Activated naive CD4-positive, alpha-beta T cell treated with anti-CD3 and anti-CD28 coated beads, Interleukin-2, amount 50 U/mL, for 24 hours (primary cell): ENCODE results near the gene SLC44A5.
"Not testable (repeated sequence)": the region's sequence is repeated elsewhere in the genome, so short reads cannot be mapped to it uniquely, and the experiment has no call there.

ENCODE experiments used
- H3K27ac Mint-ChIP-seq: one replicate; pipeline ENCODE4 v1.8.0; 2021; ENCODE audit warnings: mild to moderate bottlenecking, mixed read lengths
- H3K27me3 Mint-ChIP-seq: one replicate; pipeline ENCODE4 v1.8.0; 2021; ENCODE audit warnings: mixed read lengths
- H3K36me3 Mint-ChIP-seq: one replicate; pipeline ENCODE4 v1.8.0; 2021; ENCODE audit warnings: mixed read lengths
- H3K4me1 Mint-ChIP-seq: one replicate; pipeline ENCODE4 v1.8.0; 2021; ENCODE audit warnings: mixed read lengths
- H3K4me3 Mint-ChIP-seq: one replicate; pipeline ENCODE4 v1.8.0; 2021; ENCODE audit warnings: mild to moderate bottlenecking, mixed read lengths
- H3K9me3 Mint-ChIP-seq: one replicate; pipeline ENCODE4 v1.8.0; 2021; ENCODE audit warnings: mixed read lengths

The SLC44A5 gene

GRCh38 chr1:75203415-75204277 lies 407.3 kb downstream of the SLC44A5 start:
- Mint-ChIP-seq H3K4me1 (no peaks in the 10 kb centered on the region), H3K36me3 (no peaks in the 10 kb centered on the region), H3K27me3 (peaks cover 4% of the 10 kb centered on the region), H3K27ac (no peak overlapping the region), H3K9me3 (no peaks in the 10 kb centered on the region), H3K4me3 (no peak overlapping the region)

- Mint-ChIP-seq H3K36me3 (no peaks in the 10 kb centered on the region), H3K27me3 (peaks cover 4% of the 10 kb centered on the region), H3K4me1 (no peaks in the 10 kb centered on the region), H3K27ac (no peak overlapping the region), H3K4me3 (no peak overlapping the region), H3K9me3 (no peaks in the 10 kb centered on the region)
These were observed 408.2 kb downstream of the SLC44A5 start for GRCh38 chr1:75202751-75203150.

- Mint-ChIP-seq H3K36me3 (no peaks in the 10 kb centered on the region), H3K27ac (no peak overlapping the region), H3K9me3 (no peaks in the 10 kb centered on the region), H3K4me1 (no peaks in the 10 kb centered on the region), H3K4me3 (no peak overlapping the region), H3K27me3 (peaks cover 3% of the 10 kb centered on the region)
These were observed 412.2 kb downstream of the SLC44A5 start for GRCh38 chr1:75198761-75199160.

GRCh38 chr1:75198163-75198562 lies 412.8 kb downstream of the SLC44A5 start:
- Mint-ChIP-seq H3K27ac (no peak overlapping the region), H3K9me3 (no peaks in the 10 kb centered on the region), H3K4me3 (no peak overlapping the region), H3K27me3 (peaks cover 2% of the 10 kb centered on the region), H3K36me3 (no peaks in the 10 kb centered on the region), H3K4me1 (no peaks in the 10 kb centered on the region)

- no peaks in the 10 kb centered on the region for H3K9me3 Mint-ChIP-seq
- H3K4me3 Mint-ChIP-seq, result no peak overlapping the region
- H3K27me3 Mint-ChIP-seq, result peaks cover 1% of the 10 kb centered on the region
- H3K4me1 Mint-ChIP-seq, result no peaks in the 10 kb centered on the region
- H3K36me3 Mint-ChIP-seq, result no peaks in the 10 kb centered on the region
- H3K27ac Mint-ChIP-seq, result no peak overlapping the region
These were observed 422.0 kb downstream of the SLC44A5 start for GRCh38 chr1:75188892-75189291.

- H3K36me3 Mint-ChIP-seq, H3K27ac Mint-ChIP-seq, H3K4me1 Mint-ChIP-seq, H3K27me3 Mint-ChIP-seq, H3K4me3 Mint-ChIP-seq: not testable (repeated sequence)
- peaks cover 17% of the 10 kb centered on the region for H3K9me3 Mint-ChIP-seq
These were observed 429.5 kb downstream of the SLC44A5 start for GRCh38 chr1:75181214-75181955.

- Mint-ChIP-seq H3K4me1 (no peaks in the 10 kb centered on the region), H3K27me3 (peaks cover 2% of the 10 kb centered on the region), H3K36me3 (no peaks in the 10 kb centered on the region), H3K9me3 (peaks cover 11% of the 10 kb centered on the region), H3K4me3 (no peak overlapping the region), H3K27ac (no peak overlapping the region)
These were observed 436.7 kb downstream of the SLC44A5 start for GRCh38 chr1:75174031-75174760.

- no peaks in the 10 kb centered on the region for H3K27me3 Mint-ChIP-seq
- no peaks in the 10 kb centered on the region for H3K36me3 Mint-ChIP-seq
- H3K27ac Mint-ChIP-seq, result no peak overlapping the region
- H3K4me1 Mint-ChIP-seq, result no peaks in the 10 kb centered on the region
- peaks cover 5% of the 10 kb centered on the region for H3K9me3 Mint-ChIP-seq
- H3K4me3 Mint-ChIP-seq, result no peak overlapping the region
These were observed 438.4 kb downstream of the SLC44A5 start for GRCh38 chr1:75172556-75172955.

GRCh38 chr1:75171876-75172275 lies 439.0 kb downstream of the SLC44A5 start:
- Mint-ChIP-seq H3K27ac (no peak overlapping the region), H3K9me3 (no peaks in the 10 kb centered on the region), H3K36me3 (no peaks in the 10 kb centered on the region), H3K4me1 (no peaks in the 10 kb centered on the region), H3K4me3 (no peak overlapping the region), H3K27me3 (peaks cover 1% of the 10 kb centered on the region)

- no peak overlapping the region for H3K27ac Mint-ChIP-seq
- peaks cover 1% of the 10 kb centered on the region for H3K27me3 Mint-ChIP-seq
- no peaks in the 10 kb centered on the region for H3K9me3 Mint-ChIP-seq
- H3K36me3 Mint-ChIP-seq, result no peaks in the 10 kb centered on the region
- H3K4me1 Mint-ChIP-seq, result no peaks in the 10 kb centered on the region
- no peak overlapping the region for H3K4me3 Mint-ChIP-seq
These were observed 439.9 kb downstream of the SLC44A5 start for GRCh38 chr1:75170981-75171380.

- Mint-ChIP-seq H3K27ac (no peak overlapping the region), H3K27me3 (peaks cover 2% of the 10 kb centered on the region), H3K4me1 (no peaks in the 10 kb centered on the region), H3K9me3 (peaks cover 5% of the 10 kb centered on the region), H3K4me3 (no peak overlapping the region), H3K36me3 (no peaks in the 10 kb centered on the region)
These were observed 440.9 kb downstream of the SLC44A5 start for GRCh38 chr1:75170011-75170410.

- no peaks in the 10 kb centered on the region for H3K4me1 Mint-ChIP-seq
- no peak overlapping the region for H3K4me3 Mint-ChIP-seq
- peaks cover 5% of the 10 kb centered on the region for H3K9me3 Mint-ChIP-seq
- H3K36me3 Mint-ChIP-seq, result no peaks in the 10 kb centered on the region
- H3K27ac Mint-ChIP-seq, result no peak overlapping the region
- peaks cover 2% of the 10 kb centered on the region for H3K27me3 Mint-ChIP-seq
These were observed 444.1 kb downstream of the SLC44A5 start for GRCh38 chr1:75166821-75167220.

- Mint-ChIP-seq H3K9me3 (peaks cover 5% of the 10 kb centered on the region), H3K4me1 (no peaks in the 10 kb centered on the region), H3K36me3 (no peaks in the 10 kb centered on the region), H3K4me3 (no peak overlapping the region), H3K27ac (no peak overlapping the region), H3K27me3 (peaks cover 2% of the 10 kb centered on the region)
These were observed 445.6 kb downstream of the SLC44A5 start for GRCh38 chr1:75165264-75165663.

- H3K27me3 Mint-ChIP-seq, result peaks cover 4% of the 10 kb centered on the region
- H3K4me1 Mint-ChIP-seq, result no peaks in the 10 kb centered on the region
- no peak overlapping the region for H3K4me3 Mint-ChIP-seq
- H3K27ac Mint-ChIP-seq, result no peak overlapping the region
- no peaks in the 10 kb centered on the region for H3K36me3 Mint-ChIP-seq
- peaks cover 6% of the 10 kb centered on the region for H3K9me3 Mint-ChIP-seq
These were observed 451.8 kb downstream of the SLC44A5 start for GRCh38 chr1:75159154-75159553.
